GM13977 (cell line): ENCODE results near the gene C1QTNF7.

ENCODE experiments used
- DNase-seq: peaks from one replicate; pipeline ENCODE4 v3.0.0; 2012; ENCODE audit warnings: low spot score
- CTCF ChIP-seq: IDR thresholded peaks from 2 replicates; pipeline ENCODE4 v1.5.1; 2012; ENCODE audit warnings: mild to moderate bottlenecking, control low read depth; ENCODE audit not compliant: insufficient read depth; ENCODE audit errors: extremely low read depth, missing control alignments
- in situ Hi-C: fragments of 300-500 bp; cut with MboI; formaldehyde crosslinking; loops from one replicate; pipeline ENCODE4 v1.12.0; 2022; ENCODE audit warnings: low sequenced_read_pairs, low pct_unique_long_range_greater_than_20kb, mixed read lengths, inconsistent platforms; ENCODE audit not compliant: unreplicated experiment

Gene C1QTNF7

GRCh38 chr4:15451866-15452765 is 24.3 kb downstream of the C1QTNF7 start:
- no peak for DNase-seq
- TF ChIP-seq CTCF = no peak
- in situ Hi-C loops = loop anchor here (25.0 kb wide), 1 partner anchor 215 kb away; no protein-coding TSS in a partner anchor

- in situ Hi-C loops = loop anchor here (25.0 kb wide), 1 partner anchor 218 kb away; no protein-coding TSS in a partner anchor
- TF ChIP-seq CTCF = no peak
- no peak for DNase-seq
Measured at GRCh38 chr4:15455290-15455689, 27.5 kb downstream of the C1QTNF7 start.

- peak; percentile 32 for DNase-seq
- peak; percentile 71 for TF ChIP-seq CTCF
- in situ Hi-C loops = loop anchor here (25.0 kb wide), 1 partner anchor 220 kb away; no protein-coding TSS in a partner anchor
Measured at GRCh38 chr4:15457406-15458201, 29.8 kb downstream of the C1QTNF7 start.

DNA sequence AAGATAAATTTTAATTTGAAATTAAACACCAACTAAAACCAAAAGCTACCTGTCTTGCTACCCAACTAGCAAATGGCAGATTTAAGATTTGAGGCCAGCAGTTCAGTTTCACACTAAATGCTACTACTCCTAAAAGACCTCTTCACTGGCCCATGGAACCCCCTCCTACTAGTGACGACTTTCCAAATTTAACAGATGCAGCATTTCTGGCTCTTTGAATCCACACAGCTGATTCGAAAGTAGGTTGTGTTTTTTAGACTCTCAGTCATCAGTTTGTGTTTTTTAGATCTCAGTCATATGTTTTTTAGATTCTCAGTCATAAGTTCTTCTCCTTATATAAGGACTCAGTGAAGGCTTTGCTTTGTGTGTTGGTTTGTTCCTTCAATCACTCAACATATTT is 30.8 kb downstream of the C1QTNF7 start:
- in situ Hi-C loops = loop anchor here (25.0 kb wide), 1 partner anchor 221 kb away; no protein-coding TSS in a partner anchor
- TF ChIP-seq CTCF = no peak
- no peak for DNase-seq

DNA sequence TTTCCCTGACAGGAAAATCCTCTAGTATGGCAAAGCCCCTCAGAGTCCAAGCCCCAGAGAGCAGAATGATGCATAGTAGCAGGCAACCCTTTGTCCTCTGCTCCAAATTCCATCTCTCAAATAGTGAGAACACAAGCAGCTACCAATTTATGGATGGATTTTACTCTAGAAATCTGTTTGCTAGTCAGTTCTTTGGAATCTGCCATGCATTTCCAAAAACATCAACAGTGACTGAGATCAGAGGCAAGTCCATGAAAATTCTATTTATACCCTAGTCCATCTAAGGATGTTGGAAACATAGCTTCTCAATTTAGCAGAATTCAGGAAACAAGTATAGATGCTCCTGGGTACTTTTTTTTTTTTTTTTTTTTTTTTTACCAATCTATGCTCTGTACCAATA is 31.9 kb downstream of the C1QTNF7 start:
- in situ Hi-C loops = loop anchor here (25.0 kb wide), 1 partner anchor 222 kb away; no protein-coding TSS in a partner anchor
- no peak for DNase-seq
- no peak for TF ChIP-seq CTCF

DNA sequence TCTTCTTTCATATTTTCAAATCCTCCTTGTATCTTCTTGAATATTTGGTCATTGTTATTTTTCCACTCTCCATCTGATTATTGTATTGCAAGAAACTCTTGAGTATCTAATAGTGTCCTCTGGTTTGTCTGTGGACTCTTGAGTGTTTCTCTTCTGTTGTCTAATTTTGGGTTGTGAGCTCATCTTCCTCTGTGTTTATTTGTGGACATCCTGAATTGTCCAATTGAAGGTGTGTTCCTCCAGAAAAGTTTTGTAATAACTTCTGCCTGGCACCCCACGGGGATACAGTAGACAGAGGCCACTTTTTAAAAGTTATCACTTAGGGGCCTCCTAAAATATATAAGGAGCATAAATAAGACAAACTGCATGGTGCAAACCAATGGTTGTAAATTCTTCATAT is 38.8 kb downstream of the C1QTNF7 start:
- no peak for TF ChIP-seq CTCF
- no peak for DNase-seq
- in situ Hi-C loops = loop anchor here (25.0 kb wide), 1 partner anchor 229 kb away; no protein-coding TSS in a partner anchor
